GM23338 (cell line): ENCODE results near the gene TP53. TPM values are rescaled to one million over a fixed set of nuclear protein-coding genes. Genes with fewer than 3 reads are reported as not detected.

ENCODE experiments used
- ATAC-seq: fragments of 200-7000 bp; cut with Tn5 transposase; 3 replicates; pipeline ENCODE4 v1.9.1; 2020
- DNase-seq: peaks from one replicate; pipeline ENCODE4 v3.0.0-alpha.2; 2015; ENCODE audit warnings: low spot score
- H2AFZ ChIP-seq: fragments of 200-600 bp; sonication (generic); 2 replicates; pipeline ENCODE4 v1.8.0; 2016; ENCODE audit warnings: antibody characterized with exemption, mild to moderate bottlenecking, moderate library complexity
- H3F3A ChIP-seq: fragments of 200-600 bp; sonication (generic); replicated peaks from 2 replicates; pipeline ENCODE4 v1.8.0; 2017; ENCODE audit warnings: antibody characterized with exemption, mixed run types, low read depth
- H3K27ac ChIP-seq: fragments of 200-600 bp; sonication (generic); 2 replicates; pipeline ENCODE4 v1.6.1; 2016; ENCODE audit warnings: low read depth
- H3K27me3 ChIP-seq: fragments of 200-600 bp; sonication (generic); 2 replicates; pipeline ENCODE4 v1.8.0; 2016; ENCODE audit warnings: mild to moderate bottlenecking, mixed run types, moderate library complexity; ENCODE audit not compliant: insufficient read depth
- H3K36me3 ChIP-seq: fragments of 200-600 bp; sonication (generic); 2 replicates; pipeline ENCODE4 v1.8.0; 2016; ENCODE audit warnings: mild to moderate bottlenecking; ENCODE audit not compliant: insufficient read depth
- H3K4me1 ChIP-seq: fragments of 200-600 bp; sonication (generic); 2 replicates; pipeline ENCODE4 v1.8.0; 2016; ENCODE audit warnings: mild to moderate bottlenecking, moderate library complexity; ENCODE audit not compliant: insufficient read depth
- H3K4me2 ChIP-seq: fragments of 200-600 bp; sonication (generic); 2 replicates; pipeline ENCODE4 v1.7.1; 2017; ENCODE audit warnings: mixed run types
- H3K4me3 ChIP-seq: fragments of 200-600 bp; sonication (generic); 2 replicates; pipeline ENCODE4 v1.6.1; 2016; ENCODE audit warnings: mixed run types
- H3K79me2 ChIP-seq: fragments of 200-600 bp; sonication (generic); replicated peaks from 2 replicates; pipeline ENCODE4 v1.8.0; 2017; ENCODE audit warnings: mild to moderate bottlenecking; ENCODE audit not compliant: insufficient read depth
- H3K9me2 ChIP-seq: fragments of 200-600 bp; sonication (generic); 2 replicates; pipeline ENCODE4 v1.8.0; 2017; ENCODE audit not compliant: insufficient read depth
- H4K20me1 ChIP-seq: fragments of 200-600 bp; sonication (generic); replicated peaks from 2 replicates; pipeline ENCODE4 v1.8.0; 2017; ENCODE audit warnings: mild to moderate bottlenecking; ENCODE audit not compliant: insufficient read depth
- H3K27ac Mint-ChIP-seq: 2 replicates; pipeline ENCODE4 v1.8.0; 2020; ENCODE audit warnings: inconsistent platforms, mild to moderate bottlenecking, moderate library complexity, mixed read lengths
- H3K27me3 Mint-ChIP-seq: 3 replicates; pipeline ENCODE4 v1.8.0; 2022; ENCODE audit warnings: low read depth, mild to moderate bottlenecking, moderate library complexity, mixed read lengths, inconsistent platforms; ENCODE audit not compliant: insufficient read depth, poor library complexity
- H3K36me3 Mint-ChIP-seq: 3 replicates; pipeline ENCODE4 v1.8.0; 2021; ENCODE audit warnings: low read depth, mild to moderate bottlenecking, inconsistent platforms, moderate library complexity, mixed read lengths
- H3K4me1 Mint-ChIP-seq: 3 replicates; pipeline ENCODE4 v1.8.0; 2020; ENCODE audit warnings: mild to moderate bottlenecking, inconsistent platforms, mixed read lengths
- H3K4me3 Mint-ChIP-seq: 3 replicates; pipeline ENCODE4 v1.8.0; 2021; ENCODE audit warnings: moderate library complexity, mild to moderate bottlenecking, inconsistent platforms, mixed read lengths
- H3K9me3 Mint-ChIP-seq: 3 replicates; pipeline ENCODE4 v1.8.0; 2020; ENCODE audit warnings: moderate library complexity, mild to moderate bottlenecking, inconsistent platforms, mixed read lengths
- CREB1 ChIP-seq: fragments of 250-450 bp; sonication (Bioruptor Pico); IDR thresholded peaks from 2 replicates; pipeline ENCODE4 v1.5.0; 2020; ENCODE audit warnings: low read depth, mild to moderate bottlenecking, moderate library complexity
- EZH2 ChIP-seq: fragments of 200-600 bp; sonication (generic); IDR thresholded peaks from one replicate; pipeline ENCODE4 v1.8.0; 2017; ENCODE audit warnings: antibody characterized with exemption, mild to moderate bottlenecking, low read depth; ENCODE audit not compliant: unreplicated experiment
- EZH2phosphoT487 ChIP-seq: fragments of 200-600 bp; sonication (generic); IDR thresholded peaks from one replicate; pipeline ENCODE4 v1.8.1; 2018; ENCODE audit warnings: antibody characterized with exemption; ENCODE audit not compliant: unreplicated experiment
- JUNB ChIP-seq: IDR thresholded peaks from one replicate; pipeline ENCODE4 v1.6.1; 2016; ENCODE audit warnings: antibody characterized with exemption; ENCODE audit not compliant: unreplicated experiment
- NANOG ChIP-seq: IDR thresholded peaks from 2 replicates; pipeline ENCODE4 v1.6.1; 2016; ENCODE audit warnings: antibody characterized with exemption, borderline replicate concordance
- POLR2AphosphoS5 ChIP-seq: IDR thresholded peaks from 2 replicates; pipeline ENCODE4 v1.6.1; 2016; ENCODE audit warnings: antibody characterized with exemption, low read depth
- STAT1 ChIP-seq: IDR thresholded peaks from one replicate; pipeline ENCODE4 v1.6.1; 2016; ENCODE audit warnings: antibody characterized with exemption; ENCODE audit not compliant: unreplicated experiment
- ZNF114 ChIP-seq: fragments of 250-450 bp; sonication (Bioruptor Pico); IDR thresholded peaks from 2 replicates; pipeline ENCODE4 v1.5.0; 2020; ENCODE audit warnings: mild to moderate bottlenecking, moderate library complexity
- ZNF331 ChIP-seq: fragments of 250-450 bp; sonication (Bioruptor Pico); IDR thresholded peaks from 2 replicates; pipeline ENCODE4 v1.5.0; 2020; ENCODE audit warnings: low read depth, mild to moderate bottlenecking, moderate library complexity
- polyA plus RNA-seq: library from polyadenylated mRNA; unstranded; fragments of >200 nt; fragmentation: Nextera tagmentation; extraction: Ambion mirVana; gene quantifications from 2 replicates; pipeline ENCODE4 v1.2.1, GENCODE V29; 2016
- total RNA-seq: library from RNA; depleted of rRNA; stranded (reverse); fragments of >200 nt; shearing (Covaris generic); gene quantifications from 2 replicates; pipeline ENCODE4 v1.2.3, GENCODE V29; 2014
- TF ChIP-seq, protein P1 (sequence below), 2 experiments: fragments of 200-600 bp in 1 of 2; sonication (generic) in 1 of 2; conservative IDR thresholded peaks; 2 replicates each; pipeline versions ENCODE4 v1.5.1 to v1.6.1; 2016 to 2017; ENCODE audit warnings: antibody characterized with exemption in 2 of 2, low read depth in 2 of 2, mild to moderate bottlenecking in 2 of 2, moderate library complexity in 1 of 2
- TF ChIP-seq, protein P2 (sequence below): IDR thresholded peaks from one replicate; pipeline ENCODE4 v1.6.1; 2018; ENCODE audit warnings: antibody characterized with exemption; ENCODE audit not compliant: unreplicated experiment
- TF ChIP-seq, protein P3 (sequence below): IDR thresholded peaks from 2 replicates; pipeline ENCODE4 v1.6.1; 2016; ENCODE audit warnings: antibody characterized with exemption
- TF ChIP-seq, protein P4 (sequence below): fragments of 250-450 bp; sonication (Bioruptor Pico); IDR thresholded peaks from 2 replicates; pipeline ENCODE4 v1.5.0; 2020; ENCODE audit warnings: mild to moderate bottlenecking, moderate library complexity

The TP53 gene
- total and polyA plus RNA-seq, 2 experiments from 2014 or later, result 119 to 154 TPM

DNA sequence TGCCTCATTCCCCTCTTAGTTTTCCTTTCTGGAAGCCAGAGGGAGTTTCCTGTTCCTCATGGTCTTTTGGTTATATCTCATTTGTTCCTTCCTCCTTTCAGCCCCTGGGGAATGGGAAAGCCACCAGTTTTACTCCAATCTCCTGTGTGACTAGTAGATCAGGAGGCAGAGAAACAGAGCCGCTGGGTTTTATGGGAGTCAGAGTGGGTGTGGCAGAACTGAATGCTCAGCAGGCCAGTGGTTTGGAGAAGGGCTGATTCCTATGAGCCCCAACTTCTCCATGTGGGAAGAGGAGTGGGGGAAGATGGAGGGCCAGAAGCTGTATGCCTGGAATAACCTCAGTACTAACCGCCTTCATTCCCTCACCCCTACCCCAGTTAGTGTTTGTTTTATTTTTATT, 34.3 kb upstream of the TP53 start:
- Histone ChIP-seq H3K36me3 (no peaks in the 10 kb centered on the region), H3F3A (no peaks in the 10 kb centered on the region), H3K27me3 (peaks cover 21% of the 10 kb centered on the region), H3K9me2 (no peaks in the 10 kb centered on the region), H3K4me3 (no peak overlapping the region), H3K4me2 (no peak overlapping the region), H3K4me1 (peaks cover 14% of the 10 kb centered on the region), H4K20me1 (no peaks in the 10 kb centered on the region), H3K27ac (no peak overlapping the region), H3K79me2 (no peaks in the 10 kb centered on the region), H2AFZ (no peak overlapping the region)
- Mint-ChIP-seq H3K9me3 (no peaks in the 10 kb centered on the region), H3K4me3 (no peak overlapping the region; the same call in 2 of the 3 replicates), H3K27me3 (peaks cover 16% of the 10 kb centered on the region), H3K36me3 (no peaks in the 10 kb centered on the region), H3K4me1 (peaks cover 22% of the 10 kb centered on the region), H3K27ac (no peak overlapping the region)
- ATAC-seq (no peak), DNase-seq (no peak)
- TF ChIP-seq, protein P1, sequence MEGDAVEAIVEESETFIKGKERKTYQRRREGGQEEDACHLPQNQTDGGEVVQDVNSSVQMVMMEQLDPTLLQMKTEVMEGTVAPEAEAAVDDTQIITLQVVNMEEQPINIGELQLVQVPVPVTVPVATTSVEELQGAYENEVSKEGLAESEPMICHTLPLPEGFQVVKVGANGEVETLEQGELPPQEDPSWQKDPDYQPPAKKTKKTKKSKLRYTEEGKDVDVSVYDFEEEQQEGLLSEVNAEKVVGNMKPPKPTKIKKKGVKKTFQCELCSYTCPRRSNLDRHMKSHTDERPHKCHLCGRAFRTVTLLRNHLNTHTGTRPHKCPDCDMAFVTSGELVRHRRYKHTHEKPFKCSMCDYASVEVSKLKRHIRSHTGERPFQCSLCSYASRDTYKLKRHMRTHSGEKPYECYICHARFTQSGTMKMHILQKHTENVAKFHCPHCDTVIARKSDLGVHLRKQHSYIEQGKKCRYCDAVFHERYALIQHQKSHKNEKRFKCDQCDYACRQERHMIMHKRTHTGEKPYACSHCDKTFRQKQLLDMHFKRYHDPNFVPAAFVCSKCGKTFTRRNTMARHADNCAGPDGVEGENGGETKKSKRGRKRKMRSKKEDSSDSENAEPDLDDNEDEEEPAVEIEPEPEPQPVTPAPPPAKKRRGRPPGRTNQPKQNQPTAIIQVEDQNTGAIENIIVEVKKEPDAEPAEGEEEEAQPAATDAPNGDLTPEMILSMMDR (conservative IDR thresholded peaks at IDR 0.05; ENCODE audit: low read depth in 2 of 2), result no peak
- TF ChIP-seq STAT1, result no peak
- TF ChIP-seq EZH2, result no peak
- TF ChIP-seq JUNB, result no peak
- no peak for TF ChIP-seq POLR2AphosphoS5
- TF ChIP-seq, protein P2, sequence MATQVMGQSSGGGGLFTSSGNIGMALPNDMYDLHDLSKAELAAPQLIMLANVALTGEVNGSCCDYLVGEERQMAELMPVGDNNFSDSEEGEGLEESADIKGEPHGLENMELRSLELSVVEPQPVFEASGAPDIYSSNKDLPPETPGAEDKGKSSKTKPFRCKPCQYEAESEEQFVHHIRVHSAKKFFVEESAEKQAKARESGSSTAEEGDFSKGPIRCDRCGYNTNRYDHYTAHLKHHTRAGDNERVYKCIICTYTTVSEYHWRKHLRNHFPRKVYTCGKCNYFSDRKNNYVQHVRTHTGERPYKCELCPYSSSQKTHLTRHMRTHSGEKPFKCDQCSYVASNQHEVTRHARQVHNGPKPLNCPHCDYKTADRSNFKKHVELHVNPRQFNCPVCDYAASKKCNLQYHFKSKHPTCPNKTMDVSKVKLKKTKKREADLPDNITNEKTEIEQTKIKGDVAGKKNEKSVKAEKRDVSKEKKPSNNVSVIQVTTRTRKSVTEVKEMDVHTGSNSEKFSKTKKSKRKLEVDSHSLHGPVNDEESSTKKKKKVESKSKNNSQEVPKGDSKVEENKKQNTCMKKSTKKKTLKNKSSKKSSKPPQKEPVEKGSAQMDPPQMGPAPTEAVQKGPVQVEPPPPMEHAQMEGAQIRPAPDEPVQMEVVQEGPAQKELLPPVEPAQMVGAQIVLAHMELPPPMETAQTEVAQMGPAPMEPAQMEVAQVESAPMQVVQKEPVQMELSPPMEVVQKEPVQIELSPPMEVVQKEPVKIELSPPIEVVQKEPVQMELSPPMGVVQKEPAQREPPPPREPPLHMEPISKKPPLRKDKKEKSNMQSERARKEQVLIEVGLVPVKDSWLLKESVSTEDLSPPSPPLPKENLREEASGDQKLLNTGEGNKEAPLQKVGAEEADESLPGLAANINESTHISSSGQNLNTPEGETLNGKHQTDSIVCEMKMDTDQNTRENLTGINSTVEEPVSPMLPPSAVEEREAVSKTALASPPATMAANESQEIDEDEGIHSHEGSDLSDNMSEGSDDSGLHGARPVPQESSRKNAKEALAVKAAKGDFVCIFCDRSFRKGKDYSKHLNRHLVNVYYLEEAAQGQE, result no peak
- TF ChIP-seq, protein P3, sequence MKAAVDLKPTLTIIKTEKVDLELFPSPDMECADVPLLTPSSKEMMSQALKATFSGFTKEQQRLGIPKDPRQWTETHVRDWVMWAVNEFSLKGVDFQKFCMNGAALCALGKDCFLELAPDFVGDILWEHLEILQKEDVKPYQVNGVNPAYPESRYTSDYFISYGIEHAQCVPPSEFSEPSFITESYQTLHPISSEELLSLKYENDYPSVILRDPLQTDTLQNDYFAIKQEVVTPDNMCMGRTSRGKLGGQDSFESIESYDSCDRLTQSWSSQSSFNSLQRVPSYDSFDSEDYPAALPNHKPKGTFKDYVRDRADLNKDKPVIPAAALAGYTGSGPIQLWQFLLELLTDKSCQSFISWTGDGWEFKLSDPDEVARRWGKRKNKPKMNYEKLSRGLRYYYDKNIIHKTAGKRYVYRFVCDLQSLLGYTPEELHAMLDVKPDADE, result no peak
- no peak for TF ChIP-seq CREB1 (CRISPR knock-in tag)
- TF ChIP-seq EZH2phosphoT487, result no peak
- no peak for TF ChIP-seq ZNF114
- TF ChIP-seq NANOG, result no peak
- TF ChIP-seq, protein P4, sequence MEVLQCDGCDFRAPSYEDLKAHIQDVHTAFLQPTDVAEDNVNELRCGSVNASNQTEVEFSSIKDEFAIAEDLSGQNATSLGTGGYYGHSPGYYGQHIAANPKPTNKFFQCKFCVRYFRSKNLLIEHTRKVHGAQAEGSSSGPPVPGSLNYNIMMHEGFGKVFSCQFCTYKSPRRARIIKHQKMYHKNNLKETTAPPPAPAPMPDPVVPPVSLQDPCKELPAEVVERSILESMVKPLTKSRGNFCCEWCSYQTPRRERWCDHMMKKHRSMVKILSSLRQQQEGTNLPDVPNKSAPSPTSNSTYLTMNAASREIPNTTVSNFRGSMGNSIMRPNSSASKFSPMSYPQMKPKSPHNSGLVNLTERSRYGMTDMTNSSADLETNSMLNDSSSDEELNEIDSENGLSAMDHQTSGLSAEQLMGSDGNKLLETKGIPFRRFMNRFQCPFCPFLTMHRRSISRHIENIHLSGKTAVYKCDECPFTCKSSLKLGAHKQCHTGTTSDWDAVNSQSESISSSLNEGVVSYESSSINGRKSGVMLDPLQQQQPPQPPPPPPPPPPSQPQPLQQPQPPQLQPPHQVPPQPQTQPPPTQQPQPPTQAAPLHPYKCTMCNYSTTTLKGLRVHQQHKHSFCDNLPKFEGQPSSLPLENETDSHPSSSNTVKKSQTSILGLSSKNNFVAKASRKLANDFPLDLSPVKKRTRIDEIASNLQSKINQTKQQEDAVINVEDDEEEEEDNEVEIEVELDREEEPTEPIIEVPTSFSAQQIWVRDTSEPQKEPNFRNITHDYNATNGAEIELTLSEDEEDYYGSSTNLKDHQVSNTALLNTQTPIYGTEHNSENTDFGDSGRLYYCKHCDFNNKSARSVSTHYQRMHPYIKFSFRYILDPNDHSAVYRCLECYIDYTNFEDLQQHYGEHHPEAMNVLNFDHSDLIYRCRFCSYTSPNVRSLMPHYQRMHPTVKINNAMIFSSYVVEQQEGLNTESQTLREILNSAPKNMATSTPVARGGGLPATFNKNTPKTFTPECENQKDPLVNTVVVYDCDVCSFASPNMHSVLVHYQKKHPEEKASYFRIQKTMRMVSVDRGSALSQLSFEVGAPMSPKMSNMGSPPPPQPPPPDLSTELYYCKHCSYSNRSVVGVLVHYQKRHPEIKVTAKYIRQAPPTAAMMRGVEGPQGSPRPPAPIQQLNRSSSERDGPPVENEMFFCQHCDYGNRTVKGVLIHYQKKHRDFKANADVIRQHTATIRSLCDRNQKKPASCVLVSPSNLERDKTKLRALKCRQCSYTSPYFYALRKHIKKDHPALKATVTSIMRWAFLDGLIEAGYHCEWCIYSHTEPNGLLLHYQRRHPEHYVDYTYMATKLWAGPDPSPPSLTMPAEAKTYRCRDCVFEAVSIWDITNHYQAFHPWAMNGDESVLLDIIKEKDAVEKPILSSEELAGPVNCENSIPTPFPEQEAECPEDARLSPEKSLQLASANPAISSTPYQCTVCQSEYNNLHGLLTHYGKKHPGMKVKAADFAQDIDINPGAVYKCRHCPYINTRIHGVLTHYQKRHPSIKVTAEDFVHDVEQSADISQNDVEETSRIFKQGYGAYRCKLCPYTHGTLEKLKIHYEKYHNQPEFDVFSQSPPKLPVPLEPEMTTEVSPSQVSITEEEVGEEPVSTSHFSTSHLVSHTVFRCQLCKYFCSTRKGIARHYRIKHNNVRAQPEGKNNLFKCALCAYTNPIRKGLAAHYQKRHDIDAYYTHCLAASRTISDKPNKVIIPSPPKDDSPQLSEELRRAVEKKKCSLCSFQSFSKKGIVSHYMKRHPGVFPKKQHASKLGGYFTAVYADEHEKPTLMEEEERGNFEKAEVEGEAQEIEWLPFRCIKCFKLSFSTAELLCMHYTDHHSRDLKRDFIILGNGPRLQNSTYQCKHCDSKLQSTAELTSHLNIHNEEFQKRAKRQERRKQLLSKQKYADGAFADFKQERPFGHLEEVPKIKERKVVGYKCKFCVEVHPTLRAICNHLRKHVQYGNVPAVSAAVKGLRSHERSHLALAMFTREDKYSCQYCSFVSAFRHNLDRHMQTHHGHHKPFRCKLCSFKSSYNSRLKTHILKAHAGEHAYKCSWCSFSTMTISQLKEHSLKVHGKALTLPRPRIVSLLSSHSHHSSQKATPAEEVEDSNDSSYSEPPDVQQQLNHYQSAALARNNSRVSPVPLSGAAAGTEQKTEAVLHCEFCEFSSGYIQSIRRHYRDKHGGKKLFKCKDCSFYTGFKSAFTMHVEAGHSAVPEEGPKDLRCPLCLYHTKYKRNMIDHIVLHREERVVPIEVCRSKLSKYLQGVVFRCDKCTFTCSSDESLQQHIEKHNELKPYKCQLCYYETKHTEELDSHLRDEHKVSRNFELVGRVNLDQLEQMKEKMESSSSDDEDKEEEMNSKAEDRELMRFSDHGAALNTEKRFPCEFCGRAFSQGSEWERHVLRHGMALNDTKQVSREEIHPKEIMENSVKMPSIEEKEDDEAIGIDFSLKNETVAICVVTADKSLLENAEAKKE, result no peak
- TF ChIP-seq ZNF331 (CRISPR knock-in tag), result no peak
